HepG2 (cell line): ENCODE measurements around the gene AFTPH. TPM values are rescaled to one million over a fixed set of nuclear protein-coding genes. Genes with fewer than 3 reads are reported as not detected.

Source experiments
- ATAD3A ChIP-seq: sonication (generic); formaldehyde crosslinking; IDR thresholded peaks from 2 replicates; pipeline ENCODE4 v1.4.0; 2020; ENCODE audit warnings: missing genetic modification reagents
- CC2D1A ChIP-seq: sonication (generic); formaldehyde crosslinking; IDR thresholded peaks from 2 replicates; pipeline ENCODE4 v1.8.1; 2023; ENCODE audit warnings: mild to moderate bottlenecking, missing genetic modification reagents
- FOXK1 ChIP-seq: sonication (generic); formaldehyde crosslinking; IDR thresholded peaks from 2 replicates; pipeline ENCODE4 v1.4.0; 2020; ENCODE audit warnings: low read depth, missing genetic modification reagents, borderline replicate concordance
- HOXA5 ChIP-seq: sonication (generic); formaldehyde crosslinking; IDR thresholded peaks from 2 replicates; pipeline ENCODE4 v1.4.0; 2020; ENCODE audit warnings: missing genetic modification reagents
- JUND ChIP-seq: sonication (generic); formaldehyde crosslinking; IDR thresholded peaks from 2 replicates; pipeline ENCODE4 v1.8.0; 2022; ENCODE audit warnings: mild to moderate bottlenecking, missing genetic modification reagents
- MAF1 ChIP-seq: sonication (generic); formaldehyde crosslinking; IDR thresholded peaks from 2 replicates; pipeline ENCODE4 v1.5.0; 2020; ENCODE audit warnings: missing genetic modification reagents, borderline replicate concordance
- MZF1 ChIP-seq: sonication (generic); formaldehyde crosslinking; IDR thresholded peaks from 2 replicates; pipeline ENCODE4 v1.8.1; 2023; ENCODE audit warnings: mild to moderate bottlenecking, missing genetic modification reagents, borderline replicate concordance
- PAF1 ChIP-seq: IDR thresholded peaks from 2 replicates; pipeline ENCODE4 v1.6.1; 2016; ENCODE audit warnings: missing genetic modification reagents, missing compliant biosample characterization
- SMAD3 ChIP-seq: sonication (generic); formaldehyde crosslinking; IDR thresholded peaks from 2 replicates; pipeline ENCODE4 v1.4.0; 2020; ENCODE audit warnings: missing genetic modification reagents
- SOX13 ChIP-seq, 3 experiments: fragments of 450-650 bp in 1 of 3; sonication (generic) in 1 of 3; formaldehyde crosslinking in 1 of 3; IDR thresholded peaks in 2 of 3; conservative IDR thresholded peaks in 1 of 3; 2 replicates each; pipeline versions ENCODE4 v1.5.0 to v1.6.1; 2016 to 2020; ENCODE audit warnings: antibody characterized with exemption in 1 of 3, mild to moderate bottlenecking in 1 of 3, missing compliant biosample characterization in 1 of 3, missing genetic modification reagents in 1 of 3, moderate library complexity in 1 of 3
- SP1 ChIP-seq, 2 experiments: fragments of 450-650 bp in 1 of 2; sonication (generic) in 1 of 2; formaldehyde crosslinking in 1 of 2; IDR thresholded peaks; 2 replicates each; pipeline versions ENCODE4 v1.4.0 to v1.6.1; 2016 to 2020; ENCODE audit warnings: missing genetic modification reagents in 1 of 2
- ZBTB42 ChIP-seq: sonication (generic); formaldehyde crosslinking; IDR thresholded peaks from 2 replicates; pipeline ENCODE4 v1.5.0; 2020; ENCODE audit warnings: mild to moderate bottlenecking, missing genetic modification reagents
- ZFP62 ChIP-seq: sonication (generic); formaldehyde crosslinking; IDR thresholded peaks from 2 replicates; pipeline ENCODE4 v1.4.0; 2020; ENCODE audit warnings: missing genetic modification reagents
- ZNF20 ChIP-seq: sonication (generic); formaldehyde crosslinking; IDR thresholded peaks from 2 replicates; pipeline ENCODE4 v1.4.0; 2020; ENCODE audit warnings: mild to moderate bottlenecking, moderate library complexity, missing genetic modification reagents
- ZNF207 ChIP-seq: fragments of 450-650 bp; IDR thresholded peaks from 2 replicates; pipeline ENCODE4 v1.6.1; 2016; ENCODE audit warnings: antibody characterized with exemption, borderline replicate concordance
- ZNF256 ChIP-seq: sonication (generic); formaldehyde crosslinking; conservative IDR thresholded peaks from 2 replicates; pipeline ENCODE4 v1.4.0; 2020; ENCODE audit warnings: missing genetic modification reagents
- ZNF333 ChIP-seq: sonication (generic); formaldehyde crosslinking; IDR thresholded peaks from 2 replicates; pipeline ENCODE4 v1.4.0; 2020; ENCODE audit warnings: mild to moderate bottlenecking, missing genetic modification reagents, borderline replicate concordance
- polyA plus RNA-seq, 8 experiments: library from polyadenylated mRNA; depleted of rRNA in 3 of 8; stranded (reverse) in 7 of 8; unstranded in 1 of 8; fragments of >200 nt; fragmentation: Illumina TruSeq in 4 of 8; extraction: Trizol in 4 of 8; gene quantifications; 2 replicates each; pipeline versions ENCODE4 v1.2.1 to v1.2.3, GENCODE V29; 2011 to 2016; ENCODE audit warnings: low read depth in 4 of 8, missing spikeins in 1 of 8, mixed read lengths in 1 of 8; ENCODE audit not compliant: insufficient read depth in 1 of 8
- total RNA-seq, 5 experiments: library from RNA; depleted of rRNA; stranded (reverse); fragments of >200 nt; fragmentation: Illumina TruSeq; extraction: Trizol; gene quantifications; 2 replicates each; pipeline ENCODE4 v1.2.3, GENCODE V29; 2016; ENCODE audit warnings: low read depth in 1 of 5
- TF ChIP-seq, protein P1 (sequence below): sonication (generic); formaldehyde crosslinking; IDR thresholded peaks from 2 replicates; pipeline ENCODE4 v1.8.0; 2022; ENCODE audit warnings: missing genetic modification reagents, mild to moderate bottlenecking, inconsistent platforms, borderline replicate concordance
- TF ChIP-seq, protein P2 (sequence below): sonication (generic); formaldehyde crosslinking; IDR thresholded peaks from 2 replicates; pipeline ENCODE4 v1.5.0; 2020; ENCODE audit warnings: mild to moderate bottlenecking, missing genetic modification reagents
- TF ChIP-seq, protein P3 (sequence below): sonication (generic); formaldehyde crosslinking; IDR thresholded peaks from 2 replicates; pipeline ENCODE4 v1.4.0; 2020; ENCODE audit warnings: mild to moderate bottlenecking, missing genetic modification reagents
- TF ChIP-seq, protein P4 (sequence below): sonication (generic); formaldehyde crosslinking; IDR thresholded peaks from 2 replicates; pipeline ENCODE4 v1.4.0; 2020; ENCODE audit warnings: missing genetic modification reagents
- TF ChIP-seq, protein P5 (sequence below): sonication (generic); formaldehyde crosslinking; IDR thresholded peaks from 2 replicates; pipeline ENCODE4 v1.4.0; 2020; ENCODE audit warnings: missing genetic modification reagents

The AFTPH gene
- total and polyA plus RNA-seq, 2 of the 13 experiments (the other 11 are each of a cell fraction or from before 2014, with no cell fraction given): 27.5 to 36.8 TPM

DNA sequence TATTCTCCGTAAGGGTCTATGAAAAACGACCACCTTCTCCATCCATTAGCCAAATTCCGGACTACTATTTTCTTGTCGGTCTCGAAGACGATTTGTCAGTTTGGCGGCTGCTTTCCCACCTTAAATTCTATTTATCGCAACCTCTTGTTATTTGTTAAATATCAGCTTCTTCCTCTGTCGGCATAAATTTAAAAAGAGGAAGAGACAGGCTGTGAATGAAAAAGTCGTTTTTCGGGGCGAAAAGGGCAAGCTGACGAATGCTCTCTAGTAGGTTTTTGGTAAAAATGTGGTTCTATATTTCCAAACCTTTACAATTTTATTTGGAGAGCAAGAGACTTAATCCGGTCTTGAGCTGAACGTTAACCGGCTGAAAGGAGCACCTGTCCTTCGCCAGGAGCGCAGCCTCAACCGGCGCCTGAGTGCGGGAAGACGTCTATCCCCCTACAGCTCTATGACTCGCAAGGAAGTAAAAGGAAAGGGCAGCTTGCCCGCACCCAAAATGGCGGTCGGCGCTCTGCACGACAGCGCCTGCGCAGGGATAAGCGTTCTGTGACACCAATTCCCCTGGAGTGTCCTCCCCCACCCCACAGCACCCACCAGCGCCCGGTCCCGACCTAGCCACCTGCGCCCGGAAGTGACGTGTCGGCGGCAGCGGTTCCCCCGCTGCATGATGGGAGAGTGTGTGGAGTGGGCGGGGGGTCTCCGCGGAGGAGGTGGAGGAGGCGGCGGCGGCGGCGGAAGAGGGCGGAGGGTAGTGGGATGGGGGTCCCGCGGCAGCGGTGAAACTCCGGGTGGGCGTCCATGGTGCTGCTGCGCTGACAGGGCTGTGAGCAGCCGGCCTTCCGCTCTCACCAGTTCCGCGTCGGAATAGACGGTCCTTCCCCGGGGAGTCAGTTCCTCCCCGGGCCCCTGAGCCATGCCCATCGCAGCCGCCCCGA, at the start of gene AFTPH (continued):
- TF ChIP-seq, protein P1, sequence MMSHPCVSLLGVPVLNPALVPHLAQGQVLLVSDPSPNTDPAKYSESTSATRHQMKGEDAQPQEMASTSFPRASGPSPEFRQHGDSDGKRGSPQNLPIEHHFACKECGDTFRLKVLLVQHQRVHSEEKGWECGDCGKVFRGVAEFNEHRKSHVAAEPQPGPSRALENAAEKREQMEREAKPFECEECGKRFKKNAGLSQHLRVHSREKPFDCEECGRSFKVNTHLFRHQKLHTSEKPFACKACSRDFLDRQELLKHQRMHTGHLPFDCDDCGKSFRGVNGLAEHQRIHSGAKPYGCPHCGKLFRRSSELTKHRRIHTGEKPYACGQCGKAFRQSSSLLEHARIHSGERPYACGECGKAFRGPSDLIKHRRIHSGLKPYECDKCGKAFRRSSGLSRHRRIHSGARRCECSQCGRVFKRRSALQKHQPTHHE (CRISPR knock-in tag): no peak
- TF ChIP-seq ZNF20 (0 out of 2 replicates have a peak, but pooled peaks have one; percentile 72), ZBTB42 (CRISPR knock-in tag) (0 out of 2 replicates have a peak, but pooled peaks have one; percentile 63), ZFP62 (CRISPR knock-in tag) (no peak), MZF1 (CRISPR knock-in tag) (0 out of 2 replicates have a peak, but pooled peaks have one; percentile 61), SP1 (IDR thresholded peaks at IDR 0.05) (no peak), SP1 (CRISPR knock-in tag; IDR thresholded peaks at IDR 0.05) (peak; percentile 62; the same call in 1 of the 2 replicates), PAF1 (no peak), HOXA5 (CRISPR knock-in tag) (no peak), MAF1 (CRISPR knock-in tag) (no peak), ATAD3A (no peak), ZNF207 (no peak), JUND (CRISPR knock-in tag) (no peak; the same call in 1 of the 2 replicates), CC2D1A (CRISPR knock-in tag) (no peak), SMAD3 (CRISPR knock-in tag) (peak; percentile 49), ZNF256 (CRISPR knock-in tag) (no peak), FOXK1 (no peak; the same call in none of the 2 replicates), ZNF333 (CRISPR knock-in tag) (no peak; the same call in 1 of the 2 replicates), SOX13 (IDR thresholded peaks at IDR 0.05) (no peak; the same call in 1 of the 2 replicates), SOX13 (CRISPR knock-in tag; conservative IDR thresholded peaks at IDR 0.05 in 1 of 2, IDR thresholded peaks at IDR 0.05 in 1 of 2) (peak in 1 of 2 experiments; percentile 37; a peak in 2 of 4 replicates)
- TF ChIP-seq, protein P2, sequence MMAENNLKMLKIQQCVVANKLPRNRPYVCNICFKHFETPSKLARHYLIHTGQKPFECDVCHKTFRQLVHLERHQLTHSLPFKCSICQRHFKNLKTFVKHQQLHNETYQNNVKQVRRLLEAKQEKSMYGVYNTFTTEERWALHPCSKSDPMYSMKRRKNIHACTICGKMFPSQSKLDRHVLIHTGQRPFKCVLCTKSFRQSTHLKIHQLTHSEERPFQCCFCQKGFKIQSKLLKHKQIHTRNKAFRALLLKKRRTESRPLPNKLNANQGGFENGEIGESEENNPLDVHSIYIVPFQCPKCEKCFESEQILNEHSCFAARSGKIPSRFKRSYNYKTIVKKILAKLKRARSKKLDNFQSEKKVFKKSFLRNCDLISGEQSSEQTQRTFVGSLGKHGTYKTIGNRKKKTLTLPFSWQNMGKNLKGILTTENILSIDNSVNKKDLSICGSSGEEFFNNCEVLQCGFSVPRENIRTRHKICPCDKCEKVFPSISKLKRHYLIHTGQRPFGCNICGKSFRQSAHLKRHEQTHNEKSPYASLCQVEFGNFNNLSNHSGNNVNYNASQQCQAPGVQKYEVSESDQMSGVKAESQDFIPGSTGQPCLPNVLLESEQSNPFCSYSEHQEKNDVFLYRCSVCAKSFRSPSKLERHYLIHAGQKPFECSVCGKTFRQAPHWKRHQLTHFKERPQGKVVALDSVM (CRISPR knock-in tag): no peak; the same call in none of the 2 replicates
- TF ChIP-seq, protein P3, sequence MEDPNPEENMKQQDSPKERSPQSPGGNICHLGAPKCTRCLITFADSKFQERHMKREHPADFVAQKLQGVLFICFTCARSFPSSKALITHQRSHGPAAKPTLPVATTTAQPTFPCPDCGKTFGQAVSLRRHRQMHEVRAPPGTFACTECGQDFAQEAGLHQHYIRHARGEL (CRISPR knock-in tag): no peak
- TF ChIP-seq, protein P4, sequence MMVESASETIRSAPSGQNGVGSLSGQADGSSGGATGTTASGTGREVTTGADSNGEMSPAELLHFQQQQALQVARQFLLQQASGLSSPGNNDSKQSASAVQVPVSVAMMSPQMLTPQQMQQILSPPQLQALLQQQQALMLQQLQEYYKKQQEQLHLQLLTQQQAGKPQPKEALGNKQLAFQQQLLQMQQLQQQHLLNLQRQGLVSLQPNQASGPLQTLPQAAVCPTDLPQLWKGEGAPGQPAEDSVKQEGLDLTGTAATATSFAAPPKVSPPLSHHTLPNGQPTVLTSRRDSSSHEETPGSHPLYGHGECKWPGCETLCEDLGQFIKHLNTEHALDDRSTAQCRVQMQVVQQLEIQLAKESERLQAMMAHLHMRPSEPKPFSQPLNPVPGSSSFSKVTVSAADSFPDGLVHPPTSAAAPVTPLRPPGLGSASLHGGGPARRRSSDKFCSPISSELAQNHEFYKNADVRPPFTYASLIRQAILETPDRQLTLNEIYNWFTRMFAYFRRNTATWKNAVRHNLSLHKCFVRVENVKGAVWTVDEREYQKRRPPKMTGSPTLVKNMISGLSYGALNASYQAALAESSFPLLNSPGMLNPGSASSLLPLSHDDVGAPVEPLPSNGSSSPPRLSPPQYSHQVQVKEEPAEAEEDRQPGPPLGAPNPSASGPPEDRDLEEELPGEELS (CRISPR knock-in tag): peak; percentile 68
- TF ChIP-seq, protein P5, sequence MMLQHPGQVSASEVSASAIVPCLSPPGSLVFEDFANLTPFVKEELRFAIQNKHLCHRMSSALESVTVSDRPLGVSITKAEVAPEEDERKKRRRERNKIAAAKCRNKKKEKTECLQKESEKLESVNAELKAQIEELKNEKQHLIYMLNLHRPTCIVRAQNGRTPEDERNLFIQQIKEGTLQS: no peak
